Fibroblast of peridontal ligament (primary cell): Measurements from ENCODE around the gene SIX1.

Experiments used
- DNase-seq: peaks from one replicate; pipeline ENCODE4 v3.0.0-alpha.2; 2010; ENCODE audit errors: extremely low read depth

The SIX1 gene

DNA sequence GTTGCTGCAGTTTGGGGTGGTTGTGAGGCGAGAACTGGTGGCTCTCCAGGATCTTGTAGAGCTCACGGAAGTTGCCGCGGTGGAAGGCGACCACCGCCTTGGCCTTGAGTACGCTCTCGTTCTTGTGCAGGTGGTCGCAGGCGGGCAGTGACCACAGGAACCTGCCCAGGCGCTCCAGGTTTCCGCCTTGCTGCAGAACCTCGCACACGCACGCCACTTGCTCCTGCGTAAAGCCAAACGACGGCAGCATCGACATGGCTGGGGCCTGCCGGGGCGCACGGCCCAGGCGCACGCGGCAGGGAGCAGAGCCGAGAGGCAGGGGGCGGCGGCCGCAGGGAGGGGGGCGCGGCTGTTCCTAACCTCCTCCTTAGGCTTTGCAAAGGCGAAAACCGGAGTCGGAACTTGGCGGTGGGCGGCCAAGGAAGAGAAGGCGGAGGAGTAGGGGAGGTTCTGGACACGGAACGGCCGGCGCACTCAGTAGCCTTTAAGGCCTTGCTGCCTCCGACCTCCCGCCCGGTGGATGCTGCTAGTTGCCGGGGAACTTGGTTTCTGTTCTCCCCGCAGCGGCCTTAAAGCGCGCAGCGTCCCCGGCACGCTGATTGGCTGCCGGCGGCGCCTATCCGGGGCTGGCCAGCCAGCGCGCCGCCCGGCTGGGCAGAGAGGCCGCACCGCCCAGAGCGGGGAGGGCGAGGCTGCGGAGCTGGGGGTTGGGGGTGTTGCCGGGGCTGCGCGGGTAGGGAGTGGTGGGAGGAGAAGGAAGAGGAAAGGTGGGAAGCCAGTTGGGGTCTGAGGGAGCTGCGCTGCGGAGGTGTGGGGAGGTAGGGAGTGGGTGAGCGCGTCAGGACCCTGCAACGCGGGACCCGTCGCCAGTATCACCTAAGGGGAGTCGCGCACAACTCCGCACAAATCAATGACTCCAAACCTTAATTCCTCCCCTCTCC, at the start of gene SIX1:
Gene SIX1 (minus strand): TSS at position 544 of the 941 bp plus-strand sequence. CDS start 288 bp downstream, at position 256.
- peak; percentile 96 for DNase-seq

GRCh38 chr14:60695327-60695726, 46.0 kb upstream of the SIX1 start:
- DNase-seq, result no peak

- DNase-seq, result no peak
Measured at GRCh38 chr14:60691383-60692113, 42.3 kb upstream of the SIX1 start.

DNA sequence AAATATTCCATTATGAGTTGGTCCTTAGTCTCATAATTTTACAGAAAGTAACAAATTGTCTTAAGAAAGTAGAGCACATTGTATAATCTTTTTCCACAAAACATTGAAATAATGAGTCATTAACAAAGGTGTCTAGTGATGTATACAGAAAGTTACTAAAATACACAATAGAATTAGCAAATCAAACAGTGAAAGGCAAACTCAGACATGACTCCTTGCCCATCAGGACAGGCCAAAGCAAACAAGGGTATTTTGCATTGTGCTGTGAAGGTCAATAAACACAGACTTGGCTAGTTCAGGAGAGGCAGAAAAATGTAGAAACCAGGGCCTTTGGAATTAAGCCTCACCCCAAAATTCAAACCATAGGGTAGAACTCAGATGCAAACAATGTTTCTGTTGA, 37.6 kb upstream of the SIX1 start:
- no peak for DNase-seq

- DNase-seq, result peak; percentile 49
Measured at GRCh38 chr14:60684203-60684602, 34.9 kb upstream of the SIX1 start.

DNA sequence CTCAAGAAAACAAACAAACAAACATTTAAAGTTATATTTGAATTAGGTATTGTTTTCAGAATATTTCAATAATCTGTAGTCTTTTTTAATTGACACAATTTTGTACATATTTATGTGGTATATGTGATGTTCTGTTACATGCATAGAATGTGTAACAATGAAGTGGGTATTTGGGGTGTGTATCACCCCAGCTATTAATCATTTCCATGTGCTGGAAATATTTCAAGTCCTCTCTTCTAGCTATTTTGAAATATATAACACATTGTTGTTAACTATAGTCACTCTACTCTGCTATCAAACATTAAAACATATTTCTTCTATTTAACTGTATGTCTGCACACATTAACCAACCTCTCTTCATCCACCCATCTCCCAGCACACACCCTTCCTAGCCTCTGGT, 32.0 kb upstream of the SIX1 start:
- DNase-seq, result no peak

DNA sequence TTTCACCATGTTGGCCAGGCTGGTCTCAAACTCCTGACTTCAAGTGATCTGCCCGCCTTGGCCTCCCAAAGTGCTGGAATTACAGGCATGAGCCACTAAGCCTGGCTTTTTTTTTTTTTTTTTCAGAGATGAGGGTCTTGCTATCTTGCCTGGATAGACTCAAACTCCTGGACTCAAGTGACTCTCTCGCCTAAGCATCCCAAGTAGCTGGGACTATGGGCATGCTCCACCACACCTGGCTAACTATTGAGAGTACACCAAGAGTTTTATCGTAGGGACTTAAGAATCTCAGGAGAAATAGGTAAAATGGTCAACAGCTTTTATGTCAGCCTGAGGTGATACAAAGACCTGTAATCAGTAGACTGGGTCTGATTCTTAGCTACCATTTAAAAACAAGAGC, 31.2 kb upstream of the SIX1 start:
- DNase-seq, result no peak

- no peak for DNase-seq
Measured at GRCh38 chr14:60679566-60680258, 30.4 kb upstream of the SIX1 start.

- DNase-seq, result no peak
Measured at GRCh38 chr14:60677701-60678100, 28.4 kb upstream of the SIX1 start.

DNA sequence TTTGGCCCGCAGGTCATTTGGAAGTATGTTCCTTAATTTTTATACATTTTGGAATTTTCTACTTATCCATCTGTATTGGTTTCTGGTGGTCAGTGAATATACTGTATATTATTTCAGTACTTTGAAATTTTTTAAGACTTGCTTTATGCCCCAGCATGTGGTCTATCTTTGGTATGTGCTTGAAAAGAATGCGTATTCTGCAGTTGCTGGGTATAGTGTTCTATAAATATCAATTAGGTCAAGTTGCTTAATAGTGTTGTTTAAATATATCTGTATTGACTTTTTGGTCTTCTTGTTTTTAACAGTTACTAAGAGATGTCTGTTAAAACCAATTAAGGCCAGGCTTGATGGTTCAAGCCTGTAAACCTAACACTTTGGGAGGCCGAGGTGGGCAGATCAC, 21.7 kb upstream of the SIX1 start:
- DNase-seq, result no peak

GRCh38 chr14:60668431-60669112, 19.3 kb upstream of the SIX1 start:
- no peak for DNase-seq

DNA sequence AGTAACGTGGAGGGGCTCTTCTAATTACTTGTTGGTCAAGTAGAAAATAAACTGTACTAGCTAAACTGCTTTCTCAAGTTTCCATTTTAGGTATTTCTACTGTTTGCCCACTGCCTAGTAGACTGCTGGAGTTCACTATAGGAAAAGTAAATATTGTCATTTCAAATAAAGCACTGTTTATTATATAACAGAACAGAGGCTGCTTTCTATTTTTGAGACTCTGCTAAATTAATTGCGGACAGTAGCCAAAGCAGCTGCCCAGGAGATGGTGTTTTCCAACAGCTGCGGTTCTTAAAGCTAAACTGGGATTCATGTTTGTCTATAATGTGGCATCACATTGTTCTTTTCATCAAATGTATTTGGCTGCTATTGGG, 15.9 kb upstream of the SIX1 start:
- DNase-seq, result no peak

DNA sequence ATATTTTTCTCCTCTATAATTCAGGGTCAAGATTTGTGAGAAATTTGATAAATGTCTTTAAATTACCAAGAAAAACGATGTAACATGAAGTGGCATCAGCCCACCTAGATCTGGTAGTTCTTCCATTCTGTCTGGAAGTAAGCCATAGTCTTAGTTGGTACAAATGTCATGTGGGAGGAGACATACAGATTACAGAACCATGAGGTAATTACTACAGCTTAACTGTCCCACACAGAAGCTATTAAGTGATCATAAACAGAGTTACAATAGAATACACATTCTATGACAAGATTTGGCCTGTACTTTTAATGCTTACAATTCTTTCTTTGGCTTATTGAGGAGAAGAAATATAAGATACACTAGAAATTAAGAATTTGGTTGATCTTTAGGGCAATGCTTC, 13.7 kb upstream of the SIX1 start:
- no peak for DNase-seq

GRCh38 chr14:60661721-60662120, 12.4 kb upstream of the SIX1 start:
- DNase-seq, result no peak

- DNase-seq, result peak; percentile 82
Measured at GRCh38 chr14:60658909-60659585, 9.8 kb upstream of the SIX1 start.

DNA sequence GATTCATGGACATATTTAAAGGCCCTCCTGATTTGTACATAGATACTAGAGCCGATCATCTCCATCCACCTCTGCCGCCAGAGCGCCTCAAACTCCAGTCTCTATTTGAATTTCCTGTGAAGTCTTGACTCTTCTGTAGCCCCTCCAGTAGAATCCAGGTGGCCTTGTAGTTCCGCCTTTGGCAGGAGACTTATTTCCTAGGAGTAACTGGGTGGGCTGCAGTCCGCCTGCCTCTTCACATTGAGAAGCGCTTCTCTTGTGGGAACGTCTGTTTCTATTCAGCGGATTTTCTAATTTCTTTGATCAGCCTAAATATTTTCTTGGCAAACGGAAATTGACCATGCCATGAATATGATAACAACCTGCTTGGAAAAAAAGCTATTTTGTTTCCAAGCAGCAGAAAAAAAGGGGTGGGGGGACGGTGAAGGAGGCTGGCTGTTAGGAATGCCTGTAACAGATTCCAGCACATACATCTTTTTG, 9.0 kb upstream of the SIX1 start:
- peak; percentile 43 for DNase-seq

DNA sequence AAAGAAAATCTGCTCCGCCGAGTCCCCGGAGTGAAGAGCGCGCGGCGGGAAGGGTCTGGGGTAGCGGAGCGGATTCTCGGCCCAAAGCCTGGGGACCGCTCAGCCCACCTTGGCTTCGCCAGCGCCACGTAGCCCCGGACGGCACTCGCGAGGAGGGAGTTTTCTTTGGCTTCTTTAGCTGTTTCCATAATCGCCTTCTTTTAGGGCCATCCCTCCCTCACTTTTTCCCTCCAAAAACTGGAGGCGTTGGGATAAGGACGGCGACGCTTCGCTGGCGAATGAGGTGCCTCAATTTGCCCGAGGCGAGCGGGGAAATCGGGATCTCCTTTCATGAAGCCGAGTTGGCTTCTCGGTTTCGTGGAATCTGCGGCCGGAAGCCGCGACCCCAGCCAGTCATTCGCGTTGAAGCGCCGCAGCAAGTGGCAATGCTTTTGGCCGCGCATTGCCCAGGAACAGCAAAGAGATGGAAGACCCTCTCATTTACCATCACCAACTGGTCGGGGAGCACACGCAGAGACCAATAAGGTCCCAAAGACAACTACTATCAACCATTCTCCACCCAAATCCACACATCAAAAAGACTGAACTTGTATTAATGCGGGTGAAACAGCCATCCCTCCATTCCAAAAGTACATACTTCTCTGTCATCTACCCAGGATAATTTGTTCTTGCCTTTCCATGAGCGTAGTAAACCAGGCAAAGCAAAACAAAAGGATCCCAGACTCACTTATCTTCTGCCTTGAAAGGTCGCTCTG, 8.4 kb upstream of the SIX1 start:
- peak; percentile 44 for DNase-seq

DNA sequence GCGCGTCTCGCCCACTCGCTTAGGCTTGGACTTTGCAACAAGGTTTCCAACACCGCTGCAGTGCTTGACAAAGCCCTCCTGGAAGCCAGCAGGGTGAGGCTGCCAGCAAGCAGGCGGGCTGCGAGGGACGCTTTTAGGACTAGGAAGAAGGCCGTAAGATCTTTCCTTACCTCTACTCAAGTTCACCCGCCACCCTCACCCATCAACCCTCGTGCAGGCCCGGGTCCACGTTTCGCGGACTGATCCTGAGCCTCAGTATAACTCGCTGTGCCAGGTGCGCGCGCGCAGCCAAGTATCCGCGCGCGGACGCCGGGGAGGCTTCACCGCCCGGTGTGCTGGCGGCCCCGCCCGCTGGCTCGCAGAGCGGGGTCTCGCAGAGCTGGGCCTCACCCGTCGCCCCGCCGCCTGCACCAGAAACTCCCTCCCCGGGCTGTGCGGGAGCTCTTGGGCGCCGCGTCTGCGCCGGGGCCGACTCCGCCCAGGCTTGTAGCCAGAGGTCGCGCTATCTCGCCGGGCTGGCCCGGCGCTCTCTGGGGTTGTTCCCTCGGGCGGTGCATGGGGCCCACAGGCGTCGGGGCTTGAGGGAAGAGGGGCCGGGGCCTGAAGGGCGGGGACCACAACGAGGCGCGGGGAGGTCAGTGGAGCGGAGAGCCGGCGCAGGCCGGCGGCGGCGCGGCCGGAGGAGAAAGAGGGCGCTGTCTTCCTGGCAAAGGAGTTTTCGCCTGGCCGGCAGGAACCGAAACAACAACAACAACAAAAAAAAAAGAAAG, 7.6 kb upstream of the SIX1 start:
- peak; percentile 83 for DNase-seq

- DNase-seq, result peak; percentile 76
Measured at GRCh38 chr14:60655898-60656685, 6.8 kb upstream of the SIX1 start.
